ENCODE measurements around the gene UST. TPM values are rescaled to one million over a fixed set of nuclear protein-coding genes. Genes with fewer than 3 reads are reported as not detected.

The UST gene
- total and polyA plus RNA-seq, 4 donors: 0.24 to 2.7 (median 0.87) TPM

DNA sequence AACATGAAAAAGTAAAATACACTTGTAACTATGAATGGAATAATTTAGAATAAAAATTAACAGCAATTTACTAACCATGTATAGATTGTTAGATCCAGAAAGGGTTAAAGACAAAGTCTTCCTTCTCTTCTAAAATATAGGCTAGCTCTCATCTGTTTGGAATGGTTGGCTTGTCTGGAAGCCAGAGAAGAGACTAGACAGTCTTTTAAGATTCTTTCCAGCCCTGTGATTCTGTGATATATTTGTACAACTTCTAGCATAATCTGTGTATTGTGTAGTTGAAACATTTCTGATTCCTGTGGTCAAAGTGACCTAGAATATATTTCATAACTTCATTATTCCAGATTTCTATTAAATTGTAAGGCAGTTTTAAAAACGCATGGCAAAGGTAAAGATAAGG, 196.6 kb downstream of the UST start:
- Histone ChIP-seq H3K9me3 (ENCODE audit: control insufficient read depth in 4 of 4, low read length in 3 of 4) (no peaks in the 10 kb centered on the region), H3K4me1 (ENCODE audit: control insufficient read depth in 4 of 4, insufficient read depth in 4 of 4, low read length in 3 of 4) (peaks cover 0 to 9% (median 4%) of the 10 kb centered on the region in 4 donors), H3K36me3 (ENCODE audit: control insufficient read depth in 4 of 4, insufficient read depth in 3 of 4, low read depth in 1 of 4, low read length in 3 of 4) (no peaks in the 10 kb centered on the region), H3K9ac (ENCODE audit: low read depth in 1 of 2, low read length in 2 of 2) (no peak overlapping the region), H3K4me3 (ENCODE audit: low read depth in 1 of 3, low read length in 3 of 3) (no peak overlapping the region), H3K27ac (ENCODE audit: low read depth in 1 of 2, low read length in 2 of 2) (no peak overlapping the region), H3K27me3 (ENCODE audit: control insufficient read depth in 4 of 4, insufficient read depth in 4 of 4, low read length in 3 of 4) (no peaks in the 10 kb centered on the region)
- no peak for DNase-seq (ENCODE audit: low spot score)
- WGBS: 70% methylated on average over 1 of the region's 1 CpG
- TF ChIP-seq RXRA (IDR thresholded peaks at IDR 0.05): no peak
- no peak for TF ChIP-seq TAF1 (conservative IDR thresholded peaks at IDR 0.05)
- TF ChIP-seq HNF4G (IDR thresholded peaks at IDR 0.05): no peak
- TF ChIP-seq, protein P1, sequence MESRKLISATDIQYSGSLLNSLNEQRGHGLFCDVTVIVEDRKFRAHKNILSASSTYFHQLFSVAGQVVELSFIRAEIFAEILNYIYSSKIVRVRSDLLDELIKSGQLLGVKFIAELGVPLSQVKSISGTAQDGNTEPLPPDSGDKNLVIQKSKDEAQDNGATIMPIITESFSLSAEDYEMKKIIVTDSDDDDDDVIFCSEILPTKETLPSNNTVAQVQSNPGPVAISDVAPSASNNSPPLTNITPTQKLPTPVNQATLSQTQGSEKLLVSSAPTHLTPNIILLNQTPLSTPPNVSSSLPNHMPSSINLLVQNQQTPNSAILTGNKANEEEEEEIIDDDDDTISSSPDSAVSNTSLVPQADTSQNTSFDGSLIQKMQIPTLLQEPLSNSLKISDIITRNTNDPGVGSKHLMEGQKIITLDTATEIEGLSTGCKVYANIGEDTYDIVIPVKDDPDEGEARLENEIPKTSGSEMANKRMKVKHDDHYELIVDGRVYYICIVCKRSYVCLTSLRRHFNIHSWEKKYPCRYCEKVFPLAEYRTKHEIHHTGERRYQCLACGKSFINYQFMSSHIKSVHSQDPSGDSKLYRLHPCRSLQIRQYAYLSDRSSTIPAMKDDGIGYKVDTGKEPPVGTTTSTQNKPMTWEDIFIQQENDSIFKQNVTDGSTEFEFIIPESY (IDR thresholded peaks at IDR 0.05): no peak
- TF ChIP-seq YY1 (IDR thresholded peaks at IDR 0.05): no peak
- no peak for TF ChIP-seq GABPA (IDR thresholded peaks at IDR 0.05 in 1 of 2, conservative IDR thresholded peaks at IDR 0.05 in 1 of 2)
- no peak for TF ChIP-seq FOXA2 (IDR thresholded peaks at IDR 0.05)
- TF ChIP-seq RAD21 (IDR thresholded peaks at IDR 0.05): no peak
- no peak for TF ChIP-seq HNF4A (conservative IDR thresholded peaks at IDR 0.05)
- TF ChIP-seq FOXA1 (IDR thresholded peaks at IDR 0.05): no peak
- TF ChIP-seq JUND (IDR thresholded peaks at IDR 0.05): no peak
- TF ChIP-seq NR2F2 (IDR thresholded peaks at IDR 0.05): no peak
- TF ChIP-seq, protein P2, sequence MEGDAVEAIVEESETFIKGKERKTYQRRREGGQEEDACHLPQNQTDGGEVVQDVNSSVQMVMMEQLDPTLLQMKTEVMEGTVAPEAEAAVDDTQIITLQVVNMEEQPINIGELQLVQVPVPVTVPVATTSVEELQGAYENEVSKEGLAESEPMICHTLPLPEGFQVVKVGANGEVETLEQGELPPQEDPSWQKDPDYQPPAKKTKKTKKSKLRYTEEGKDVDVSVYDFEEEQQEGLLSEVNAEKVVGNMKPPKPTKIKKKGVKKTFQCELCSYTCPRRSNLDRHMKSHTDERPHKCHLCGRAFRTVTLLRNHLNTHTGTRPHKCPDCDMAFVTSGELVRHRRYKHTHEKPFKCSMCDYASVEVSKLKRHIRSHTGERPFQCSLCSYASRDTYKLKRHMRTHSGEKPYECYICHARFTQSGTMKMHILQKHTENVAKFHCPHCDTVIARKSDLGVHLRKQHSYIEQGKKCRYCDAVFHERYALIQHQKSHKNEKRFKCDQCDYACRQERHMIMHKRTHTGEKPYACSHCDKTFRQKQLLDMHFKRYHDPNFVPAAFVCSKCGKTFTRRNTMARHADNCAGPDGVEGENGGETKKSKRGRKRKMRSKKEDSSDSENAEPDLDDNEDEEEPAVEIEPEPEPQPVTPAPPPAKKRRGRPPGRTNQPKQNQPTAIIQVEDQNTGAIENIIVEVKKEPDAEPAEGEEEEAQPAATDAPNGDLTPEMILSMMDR (IDR thresholded peaks at IDR 0.05; ENCODE audit: low read depth, low read length, missing input control): no peak
- TF ChIP-seq, protein P3, sequence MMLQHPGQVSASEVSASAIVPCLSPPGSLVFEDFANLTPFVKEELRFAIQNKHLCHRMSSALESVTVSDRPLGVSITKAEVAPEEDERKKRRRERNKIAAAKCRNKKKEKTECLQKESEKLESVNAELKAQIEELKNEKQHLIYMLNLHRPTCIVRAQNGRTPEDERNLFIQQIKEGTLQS (IDR thresholded peaks at IDR 0.05): no peak
- TF ChIP-seq SP1 (IDR thresholded peaks at IDR 0.05): no peak
- TF ChIP-seq, protein P4, sequence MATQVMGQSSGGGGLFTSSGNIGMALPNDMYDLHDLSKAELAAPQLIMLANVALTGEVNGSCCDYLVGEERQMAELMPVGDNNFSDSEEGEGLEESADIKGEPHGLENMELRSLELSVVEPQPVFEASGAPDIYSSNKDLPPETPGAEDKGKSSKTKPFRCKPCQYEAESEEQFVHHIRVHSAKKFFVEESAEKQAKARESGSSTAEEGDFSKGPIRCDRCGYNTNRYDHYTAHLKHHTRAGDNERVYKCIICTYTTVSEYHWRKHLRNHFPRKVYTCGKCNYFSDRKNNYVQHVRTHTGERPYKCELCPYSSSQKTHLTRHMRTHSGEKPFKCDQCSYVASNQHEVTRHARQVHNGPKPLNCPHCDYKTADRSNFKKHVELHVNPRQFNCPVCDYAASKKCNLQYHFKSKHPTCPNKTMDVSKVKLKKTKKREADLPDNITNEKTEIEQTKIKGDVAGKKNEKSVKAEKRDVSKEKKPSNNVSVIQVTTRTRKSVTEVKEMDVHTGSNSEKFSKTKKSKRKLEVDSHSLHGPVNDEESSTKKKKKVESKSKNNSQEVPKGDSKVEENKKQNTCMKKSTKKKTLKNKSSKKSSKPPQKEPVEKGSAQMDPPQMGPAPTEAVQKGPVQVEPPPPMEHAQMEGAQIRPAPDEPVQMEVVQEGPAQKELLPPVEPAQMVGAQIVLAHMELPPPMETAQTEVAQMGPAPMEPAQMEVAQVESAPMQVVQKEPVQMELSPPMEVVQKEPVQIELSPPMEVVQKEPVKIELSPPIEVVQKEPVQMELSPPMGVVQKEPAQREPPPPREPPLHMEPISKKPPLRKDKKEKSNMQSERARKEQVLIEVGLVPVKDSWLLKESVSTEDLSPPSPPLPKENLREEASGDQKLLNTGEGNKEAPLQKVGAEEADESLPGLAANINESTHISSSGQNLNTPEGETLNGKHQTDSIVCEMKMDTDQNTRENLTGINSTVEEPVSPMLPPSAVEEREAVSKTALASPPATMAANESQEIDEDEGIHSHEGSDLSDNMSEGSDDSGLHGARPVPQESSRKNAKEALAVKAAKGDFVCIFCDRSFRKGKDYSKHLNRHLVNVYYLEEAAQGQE (IDR thresholded peaks at IDR 0.05): no peak
- TF ChIP-seq, protein P5, sequence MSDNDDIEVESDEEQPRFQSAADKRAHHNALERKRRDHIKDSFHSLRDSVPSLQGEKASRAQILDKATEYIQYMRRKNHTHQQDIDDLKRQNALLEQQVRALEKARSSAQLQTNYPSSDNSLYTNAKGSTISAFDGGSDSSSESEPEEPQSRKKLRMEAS (IDR thresholded peaks at IDR 0.05): no peak

DNA sequence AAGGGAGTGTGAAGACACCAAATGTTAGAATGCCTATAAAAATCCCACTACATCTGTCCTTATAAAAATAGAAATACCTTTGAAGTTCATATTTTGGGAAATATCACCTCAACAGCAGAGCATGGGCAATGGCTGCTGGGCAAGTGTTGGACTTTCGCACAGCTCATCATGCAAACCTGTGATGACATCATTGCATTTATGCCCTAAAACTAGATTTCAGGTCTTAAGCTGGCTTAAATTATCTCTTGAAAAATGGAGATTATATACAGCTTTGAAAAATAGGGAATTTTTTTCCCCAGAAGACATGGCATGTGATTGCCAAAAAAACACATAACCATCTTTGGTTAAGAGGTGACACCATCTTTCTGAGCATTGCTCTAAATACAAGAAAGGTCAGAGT, 197.8 kb downstream of the UST start:
- WGBS: 99% methylated on average over 1 of the region's 1 CpG
- no peak for DNase-seq (ENCODE audit: low spot score)
- Histone ChIP-seq H3K27ac (ENCODE audit: low read depth in 1 of 2, low read length in 2 of 2) (no peak overlapping the region), H3K9me3 (ENCODE audit: control insufficient read depth in 4 of 4, low read length in 3 of 4) (no peaks in the 10 kb centered on the region), H3K27me3 (ENCODE audit: control insufficient read depth in 4 of 4, insufficient read depth in 4 of 4, low read length in 3 of 4) (no peaks in the 10 kb centered on the region), H3K4me1 (ENCODE audit: control insufficient read depth in 4 of 4, insufficient read depth in 4 of 4, low read length in 3 of 4) (peaks cover 0 to 13% (median 4%) of the 10 kb centered on the region in 4 donors), H3K9ac (ENCODE audit: low read depth in 1 of 2, low read length in 2 of 2) (no peak overlapping the region), H3K36me3 (ENCODE audit: control insufficient read depth in 4 of 4, insufficient read depth in 3 of 4, low read depth in 1 of 4, low read length in 3 of 4) (no peaks in the 10 kb centered on the region), H3K4me3 (ENCODE audit: low read depth in 1 of 3, low read length in 3 of 3) (no peak overlapping the region)
- TF ChIP-seq, protein P1 (IDR thresholded peaks at IDR 0.05): no peak
- TF ChIP-seq HNF4A (conservative IDR thresholded peaks at IDR 0.05) (no peak), TAF1 (conservative IDR thresholded peaks at IDR 0.05) (no peak), NR2F2 (IDR thresholded peaks at IDR 0.05) (no peak), EGR1 (IDR thresholded peaks at IDR 0.05; ENCODE audit: low read depth in 2 of 2) (no peak), HNF4G (IDR thresholded peaks at IDR 0.05) (no peak), RAD21 (IDR thresholded peaks at IDR 0.05) (no peak), SP1 (IDR thresholded peaks at IDR 0.05) (no peak), FOXA1 (IDR thresholded peaks at IDR 0.05) (no peak)
- TF ChIP-seq, protein P3 (IDR thresholded peaks at IDR 0.05): no peak
- TF ChIP-seq, protein P2 (IDR thresholded peaks at IDR 0.05; ENCODE audit: low read depth, low read length, missing input control): no peak
